GM12892 (cell line): ENCODE results near the gene ANKS1B.

Source experiments
- POLR2A ChIP-seq: IDR thresholded peaks from 2 replicates; pipeline ENCODE4 v1.6.1; 2011; ENCODE audit warnings: low read depth, low read length, control low read depth
- TAF1 ChIP-seq: IDR thresholded peaks from 2 replicates; pipeline ENCODE4 v1.6.1; 2011; ENCODE audit warnings: low read depth, mild to moderate bottlenecking, control low read depth, low read length, borderline replicate concordance

- no peak for TF ChIP-seq TAF1
- TF ChIP-seq POLR2A = no peak
Observed at GRCh38 chr12:99975321-99975720, 9.4 kb downstream of the ANKS1B start.
